PC-9 (cell line): ENCODE measurements around the gene TMEM151A.

Experiments
- EZH2 ChIP-seq: fragments of 200-600 bp; sonication (generic); IDR thresholded peaks from 2 replicates; pipeline ENCODE4 v1.8.0; 2017; ENCODE audit warnings: antibody characterized with exemption, low read depth
- TF ChIP-seq, protein P1 (sequence below): fragments of 200-600 bp; sonication (generic); conservative IDR thresholded peaks from 2 replicates; pipeline ENCODE4 v1.6.1; 2017; ENCODE audit warnings: mixed run types, antibody characterized with exemption, mild to moderate bottlenecking, moderate library complexity

DNA sequence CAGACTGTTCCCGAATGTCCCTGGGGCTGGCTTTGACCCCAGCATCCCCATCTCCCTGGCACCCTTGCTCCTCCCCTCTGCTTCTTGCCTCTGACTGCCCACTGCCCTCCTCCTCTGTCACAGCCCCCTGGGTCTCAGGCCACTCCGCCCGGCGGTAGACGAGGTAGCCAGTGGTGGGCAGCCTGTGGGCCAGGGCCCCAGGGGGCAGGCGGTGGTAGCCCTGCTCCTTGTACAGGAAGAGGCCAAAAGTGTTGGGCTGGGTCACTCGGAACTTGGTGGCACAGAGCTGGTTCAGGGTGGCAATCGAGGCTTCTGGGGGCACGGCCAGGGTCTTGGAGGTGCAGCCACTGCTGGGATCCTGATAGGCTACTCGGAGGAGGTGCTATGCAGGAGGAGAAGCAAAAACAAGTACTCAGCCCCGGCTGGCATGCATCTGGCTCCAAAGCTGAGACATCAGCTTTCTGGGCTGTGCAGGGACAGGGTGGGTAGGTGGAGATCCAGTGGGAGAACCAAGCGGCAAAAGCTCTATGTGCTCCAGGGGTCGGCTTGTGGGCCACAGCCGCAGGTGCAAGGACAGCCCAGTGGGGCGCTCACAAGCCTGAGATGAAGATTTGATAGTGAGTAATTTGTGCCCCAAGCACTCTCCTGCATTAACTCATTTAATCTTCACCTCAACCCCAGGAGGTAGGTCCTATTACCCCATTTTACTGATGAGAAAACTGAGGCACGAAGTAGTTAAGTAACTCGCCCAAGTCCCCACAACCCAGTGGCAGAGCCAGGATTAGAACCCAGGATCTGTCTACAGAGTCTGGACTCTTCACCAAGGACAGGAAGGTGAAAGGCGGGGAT, 40.9 kb downstream of the TMEM151A start:
- TF ChIP-seq, protein P1, sequence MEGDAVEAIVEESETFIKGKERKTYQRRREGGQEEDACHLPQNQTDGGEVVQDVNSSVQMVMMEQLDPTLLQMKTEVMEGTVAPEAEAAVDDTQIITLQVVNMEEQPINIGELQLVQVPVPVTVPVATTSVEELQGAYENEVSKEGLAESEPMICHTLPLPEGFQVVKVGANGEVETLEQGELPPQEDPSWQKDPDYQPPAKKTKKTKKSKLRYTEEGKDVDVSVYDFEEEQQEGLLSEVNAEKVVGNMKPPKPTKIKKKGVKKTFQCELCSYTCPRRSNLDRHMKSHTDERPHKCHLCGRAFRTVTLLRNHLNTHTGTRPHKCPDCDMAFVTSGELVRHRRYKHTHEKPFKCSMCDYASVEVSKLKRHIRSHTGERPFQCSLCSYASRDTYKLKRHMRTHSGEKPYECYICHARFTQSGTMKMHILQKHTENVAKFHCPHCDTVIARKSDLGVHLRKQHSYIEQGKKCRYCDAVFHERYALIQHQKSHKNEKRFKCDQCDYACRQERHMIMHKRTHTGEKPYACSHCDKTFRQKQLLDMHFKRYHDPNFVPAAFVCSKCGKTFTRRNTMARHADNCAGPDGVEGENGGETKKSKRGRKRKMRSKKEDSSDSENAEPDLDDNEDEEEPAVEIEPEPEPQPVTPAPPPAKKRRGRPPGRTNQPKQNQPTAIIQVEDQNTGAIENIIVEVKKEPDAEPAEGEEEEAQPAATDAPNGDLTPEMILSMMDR, result no peak
- no peak for TF ChIP-seq EZH2
